Stimulated activated CD8-positive, alpha-beta memory T cell treated with anti-CD3 and anti-CD28 coated beads, Interleukin-4, amount 100 ng/mL, for 1 hour (primary cell): ENCODE measurements around the gene ASTN2.

Experiments
- DNase-seq, 2 donors: peaks; one replicate each; pipeline ENCODE4 v3.0.0-alpha.2; 2020; ENCODE audit warnings: low read depth in 2 of 2, low spot score in 1 of 2

Gene ASTN2

DNA sequence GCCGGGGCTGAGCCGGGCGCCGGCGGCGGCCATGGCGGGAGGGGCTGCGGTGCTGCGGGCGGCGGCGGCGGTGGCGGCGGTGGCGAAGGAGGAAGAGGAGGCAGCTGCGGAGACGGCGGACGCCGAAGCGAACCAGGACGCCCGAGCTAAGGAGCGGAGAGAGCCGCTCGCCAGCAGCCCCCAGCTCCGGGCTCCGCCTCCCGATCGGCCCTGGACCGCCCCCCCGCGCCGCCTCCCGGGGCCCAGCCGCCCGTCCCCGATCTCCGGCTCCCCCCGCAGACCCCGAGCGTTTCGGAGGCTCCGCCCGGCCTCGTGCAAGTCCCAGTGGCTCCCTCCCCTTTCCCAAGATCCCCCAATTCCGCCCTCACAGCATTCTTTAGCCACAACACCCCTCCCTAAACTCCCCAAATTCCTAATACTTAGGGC lies at the start of gene ASTN2:
Gene ASTN2 (minus strand): TSS at position 152 of the 426 bp plus-strand sequence. CDS start 119 bp downstream, at position 33.
- no peak for DNase-seq

DNA sequence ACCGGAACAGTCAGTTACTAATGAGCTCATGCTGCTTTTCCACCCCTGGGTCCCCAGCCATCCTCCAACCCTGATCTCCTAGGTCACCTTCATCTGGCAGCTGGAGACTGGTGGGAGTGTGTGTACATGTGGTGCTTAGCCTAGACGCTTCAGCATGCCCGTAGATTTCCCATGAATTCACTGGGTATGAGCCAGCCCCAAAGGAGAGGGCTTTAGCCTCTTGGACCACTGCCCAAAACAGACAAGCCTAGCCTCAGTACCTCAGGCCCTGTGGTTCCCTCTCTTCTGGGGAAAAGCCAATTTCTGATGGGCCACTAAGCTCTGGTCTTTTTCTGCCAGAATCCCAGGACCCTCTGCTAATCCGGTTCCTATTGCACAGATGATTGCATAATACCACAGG lies 48.0 kb upstream of the ASTN2 start:
- no peak for DNase-seq

GRCh38 chr9:117461386-117461785 lies 46.5 kb upstream of the ASTN2 start:
- DNase-seq = no peak

- no peak for DNase-seq
Measured at GRCh38 chr9:117460743-117461142, 45.9 kb upstream of the ASTN2 start.

DNA sequence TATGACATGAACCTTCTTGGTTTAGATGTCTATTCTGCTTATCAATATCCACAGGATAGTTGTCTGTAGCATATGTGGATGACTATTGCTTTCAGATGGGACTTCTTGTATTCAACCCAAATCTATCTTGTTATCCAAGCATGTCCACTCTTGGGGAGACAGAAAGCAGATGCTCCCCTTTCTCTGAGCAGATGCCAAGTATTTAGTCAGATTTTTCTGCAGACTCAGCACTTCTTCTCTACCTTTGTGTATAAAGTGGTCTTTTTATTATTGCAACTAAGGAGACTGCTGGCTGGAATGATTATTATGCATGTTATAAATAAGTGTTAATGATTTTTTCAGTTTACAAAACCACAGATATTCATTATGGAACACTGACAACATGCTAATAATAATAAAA lies 45.1 kb upstream of the ASTN2 start:
- DNase-seq = no peak

- DNase-seq = no peak
Measured at GRCh38 chr9:117458066-117458465, 43.2 kb upstream of the ASTN2 start.

GRCh38 chr9:117454711-117455110 lies 39.9 kb upstream of the ASTN2 start:
- no peak for DNase-seq

GRCh38 chr9:117453737-117454136 lies 38.9 kb upstream of the ASTN2 start:
- DNase-seq = no peak

GRCh38 chr9:117451311-117451710 lies 36.5 kb upstream of the ASTN2 start:
- no peak for DNase-seq

DNA sequence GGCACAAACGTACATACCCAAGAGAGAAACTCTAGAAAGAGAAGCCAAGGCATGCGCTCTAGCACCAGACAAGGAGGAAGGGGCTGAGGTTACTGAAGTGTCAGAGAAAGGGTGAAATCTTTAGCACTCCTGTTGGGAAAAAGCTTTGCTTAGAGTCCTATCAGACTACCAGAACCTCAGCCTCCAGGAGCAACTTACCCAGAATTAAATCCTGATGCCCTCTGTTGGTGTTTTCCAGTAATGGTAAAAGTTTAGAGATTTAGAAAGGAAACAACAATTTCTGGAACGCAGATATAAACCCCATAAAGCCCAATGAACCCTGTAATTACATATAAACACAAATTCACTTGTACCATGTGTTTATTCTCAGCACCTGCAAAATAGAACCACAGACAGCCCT lies 33.2 kb upstream of the ASTN2 start:
- DNase-seq = no peak

DNA sequence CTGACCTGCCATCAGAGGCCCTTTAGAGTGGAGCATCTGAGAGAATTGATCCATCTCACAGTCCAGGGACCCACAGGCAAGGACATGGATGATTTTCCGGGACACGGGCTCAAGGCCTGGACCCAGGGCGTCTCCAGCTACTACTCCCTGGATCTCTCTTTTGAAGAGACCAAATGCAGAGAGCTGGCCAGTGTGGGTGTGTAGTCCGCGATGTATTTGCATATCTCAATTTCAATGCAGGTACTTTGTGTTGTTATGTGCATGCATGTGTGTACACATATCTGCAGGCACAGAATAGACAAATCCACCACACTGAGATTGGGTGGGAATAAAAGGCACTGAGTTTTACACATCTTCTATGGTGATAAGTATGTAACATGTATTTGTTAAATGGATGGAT lies 30.8 kb upstream of the ASTN2 start:
- DNase-seq = no peak

- no peak for DNase-seq
Measured at GRCh38 chr9:117444501-117444900, 29.6 kb upstream of the ASTN2 start.

GRCh38 chr9:117437283-117437682 lies 22.4 kb upstream of the ASTN2 start:
- no peak for DNase-seq

GRCh38 chr9:117435630-117436261 lies 20.9 kb upstream of the ASTN2 start:
- DNase-seq = no peak

GRCh38 chr9:117434566-117434965 lies 19.7 kb upstream of the ASTN2 start:
- DNase-seq = no peak

- no peak for DNase-seq
Measured at GRCh38 chr9:117430813-117431212, 16.0 kb upstream of the ASTN2 start.

- DNase-seq = no peak
Measured at GRCh38 chr9:117427357-117427913, 12.6 kb upstream of the ASTN2 start.

DNA sequence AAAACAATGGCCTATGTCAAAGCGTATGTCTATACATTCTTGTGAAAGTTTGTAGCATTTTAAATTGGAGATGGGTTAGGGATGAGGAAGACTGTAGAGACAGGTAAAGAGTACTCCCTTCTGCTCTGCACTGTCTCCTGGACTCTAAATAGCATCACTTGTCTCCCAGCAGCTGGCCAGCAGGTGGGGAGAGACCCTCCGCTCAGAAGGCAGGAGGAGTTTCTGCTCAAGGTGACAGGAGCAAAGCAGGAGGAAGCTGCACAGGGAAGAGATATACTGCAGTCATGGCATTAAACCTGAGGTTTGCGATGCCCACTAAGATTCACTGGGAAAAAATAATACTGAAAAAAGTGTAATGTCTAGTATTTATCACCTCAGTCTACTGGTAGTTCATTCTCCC lies 10.7 kb upstream of the ASTN2 start:
- no peak for DNase-seq

- DNase-seq = no peak
Measured at GRCh38 chr9:117424291-117424690, 9.4 kb upstream of the ASTN2 start.

- no peak for DNase-seq
Measured at GRCh38 chr9:117418111-117418510, 3.3 kb upstream of the ASTN2 start.

- DNase-seq = no peak
Measured at GRCh38 chr9:117416856-117417255, 2.0 kb upstream of the ASTN2 start.

DNA sequence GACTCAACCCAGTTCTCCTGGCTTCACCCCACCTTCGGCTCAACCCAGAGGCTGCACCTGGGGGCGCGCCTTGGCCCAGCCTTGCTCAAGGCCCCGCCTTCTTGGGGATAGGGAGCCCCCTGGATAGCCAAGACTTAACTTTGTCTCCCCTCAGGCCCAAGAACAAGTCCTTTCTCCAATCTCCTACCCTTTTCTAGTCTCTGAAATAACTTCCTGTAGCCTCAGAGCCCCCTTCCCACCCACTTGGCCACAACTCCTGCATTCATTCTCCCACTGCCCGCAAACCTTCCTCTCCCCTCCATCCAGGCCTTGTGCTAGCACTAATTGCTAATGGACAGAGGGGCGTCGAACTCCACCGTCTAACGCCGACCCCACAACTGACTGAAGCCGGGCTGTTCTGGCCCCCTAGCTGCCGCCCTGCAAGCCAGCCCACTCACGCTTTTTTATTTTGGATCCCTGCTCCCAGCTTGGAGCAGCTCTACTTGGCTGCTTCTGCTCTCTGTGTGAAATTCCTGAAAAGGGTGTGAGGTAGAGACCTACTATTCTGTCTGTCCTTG lies 579 bp upstream of the ASTN2 start:
- no peak for DNase-seq
